Neuronal stem cell (in vitro differentiated cells): ENCODE data around the gene YTHDF1.
A peak's percentile ranks its signal among the peaks of the same experiment; 100 is the strongest.
"Not testable (repeated sequence)": the region's sequence is repeated elsewhere in the genome, so short reads cannot be mapped to it uniquely, and the experiment has no call there.

Experiments
- DNase-seq: peaks from one replicate; pipeline ENCODE4 v3.0.0-alpha.2; 2013; ENCODE audit warnings: low spot score
- H2AFZ ChIP-seq: one replicate; pipeline ENCODE4 v1.6.1; 2013; ENCODE audit warnings: mild to moderate bottlenecking, low read length, inconsistent platforms
- H2AK5ac ChIP-seq: 2 replicates; pipeline ENCODE4 v1.6.1; 2013; ENCODE audit warnings: low read depth, mild to moderate bottlenecking, inconsistent platforms, low read length, moderate library complexity, mixed read lengths
- H2BK120ac ChIP-seq: 2 replicates; pipeline ENCODE4 v1.6.1; 2013; ENCODE audit warnings: low read depth, mild to moderate bottlenecking, inconsistent platforms, low read length, moderate library complexity, mixed read lengths
- H2BK12ac ChIP-seq: one replicate; pipeline ENCODE4 v1.6.1; 2013; ENCODE audit warnings: low read length, inconsistent platforms
- H2BK15ac ChIP-seq: 2 replicates; pipeline ENCODE4 v1.6.1; 2013; ENCODE audit warnings: mild to moderate bottlenecking, low read length, inconsistent platforms, mixed read lengths
- H2BK5ac ChIP-seq: one replicate; pipeline ENCODE4 v1.6.1; 2013; ENCODE audit warnings: inconsistent platforms, mild to moderate bottlenecking, low read length, moderate library complexity
- H3K14ac ChIP-seq: one replicate; pipeline ENCODE4 v1.6.1; 2013; ENCODE audit warnings: low read length, inconsistent platforms
- H3K18ac ChIP-seq: 2 replicates; pipeline ENCODE4 v1.6.1; 2013; ENCODE audit warnings: low read length, inconsistent platforms
- H3K23ac ChIP-seq: 2 replicates; pipeline ENCODE4 v1.6.1; 2013; ENCODE audit warnings: low read depth, mild to moderate bottlenecking, mixed read lengths, low read length, inconsistent platforms; ENCODE audit not compliant: poor library complexity
- H3K27ac ChIP-seq: replicated peaks from 3 replicates; pipeline ENCODE4 v1.5.1; 2013; ENCODE audit warnings: low read length, inconsistent platforms
- H3K27me3 ChIP-seq, 3 experiments: 2 replicates each; pipeline ENCODE4 v1.6.1; 2013; ENCODE audit warnings: low read length in 3 of 3, mild to moderate bottlenecking in 2 of 3, inconsistent platforms in 1 of 3, low read depth in 1 of 3, mixed read lengths in 1 of 3, moderate library complexity in 1 of 3; ENCODE audit not compliant: control insufficient read depth in 3 of 3, insufficient read depth in 3 of 3
- H3K36me3 ChIP-seq, 2 donors: replicated peaks in 1 of 2; 2 replicates each; pipeline ENCODE4 v1.6.1; 2013; ENCODE audit warnings: low read length in 2 of 2; ENCODE audit not compliant: control insufficient read depth in 2 of 2, insufficient read depth in 2 of 2
- H3K4ac ChIP-seq: 2 replicates; pipeline ENCODE4 v1.6.1; 2013; ENCODE audit warnings: inconsistent platforms, mild to moderate bottlenecking, low read length, moderate library complexity
- H3K4me1 ChIP-seq, 2 donors: 1 replicate in 1 of 2; 2 replicates in 1 of 2; pipeline ENCODE4 v1.6.1; 2013; ENCODE audit warnings: low read length in 2 of 2, low read depth in 1 of 2; ENCODE audit not compliant: control insufficient read depth in 2 of 2, insufficient read depth in 1 of 2
- H3K4me2 ChIP-seq: one replicate; pipeline ENCODE4 v1.6.1; 2013; ENCODE audit warnings: mild to moderate bottlenecking, low read length, inconsistent platforms; ENCODE audit not compliant: insufficient read depth, poor library complexity, severe bottlenecking
- H3K4me3 ChIP-seq, 2 donors: 2 replicates each; pipeline ENCODE4 v1.5.1; 2013; ENCODE audit warnings: low read length in 2 of 2, mild to moderate bottlenecking in 2 of 2, inconsistent platforms in 1 of 2, moderate library complexity in 1 of 2
- H3K79me1 ChIP-seq: one replicate; pipeline ENCODE4 v1.6.1; 2013; ENCODE audit warnings: low read depth, mild to moderate bottlenecking, inconsistent platforms, low read length, moderate library complexity
- H3K9ac ChIP-seq: one replicate; pipeline ENCODE4 v1.6.1; 2013; ENCODE audit warnings: mild to moderate bottlenecking, low read depth, low read length, inconsistent platforms; ENCODE audit not compliant: poor library complexity
- H3K9me3 ChIP-seq, 2 donors: replicated peaks in 1 of 2; 2 replicates each; pipeline versions ENCODE3 to v1.6.1; 2013; ENCODE audit warnings: low read length in 2 of 2, mild to moderate bottlenecking in 2 of 2, inconsistent platforms in 1 of 2, low read depth in 1 of 2, mixed read lengths in 1 of 2, moderate library complexity in 1 of 2; ENCODE audit not compliant: control insufficient read depth in 2 of 2, insufficient read depth in 1 of 2
- H4K8ac ChIP-seq: one replicate; pipeline ENCODE4 v1.6.1; 2013; ENCODE audit warnings: low read depth, mild to moderate bottlenecking, inconsistent platforms, low read length, moderate library complexity
- H4K91ac ChIP-seq: one replicate; pipeline ENCODE4 v1.6.1; 2013; ENCODE audit warnings: low read length, low read depth, mild to moderate bottlenecking, inconsistent platforms; ENCODE audit not compliant: poor library complexity
- WGBS, 2 donors: extraction: QIAGEN DNeasy Blood & Tissue Kit; methylation state at CpG; one replicate each; pipeline ENCODE4 v1.1.7; 2013; ENCODE audit warnings: missing lambda C conversion rate in 2 of 2, mixed read lengths in 1 of 2; ENCODE audit not compliant: insufficient read length in 2 of 2, insufficient replicate concordance in 1 of 2; ENCODE audit errors: extremely low coverage in 2 of 2; 5-methylcytosine and 5-hydroxymethylcytosine counted together

YTHDF1 gene

DNA sequence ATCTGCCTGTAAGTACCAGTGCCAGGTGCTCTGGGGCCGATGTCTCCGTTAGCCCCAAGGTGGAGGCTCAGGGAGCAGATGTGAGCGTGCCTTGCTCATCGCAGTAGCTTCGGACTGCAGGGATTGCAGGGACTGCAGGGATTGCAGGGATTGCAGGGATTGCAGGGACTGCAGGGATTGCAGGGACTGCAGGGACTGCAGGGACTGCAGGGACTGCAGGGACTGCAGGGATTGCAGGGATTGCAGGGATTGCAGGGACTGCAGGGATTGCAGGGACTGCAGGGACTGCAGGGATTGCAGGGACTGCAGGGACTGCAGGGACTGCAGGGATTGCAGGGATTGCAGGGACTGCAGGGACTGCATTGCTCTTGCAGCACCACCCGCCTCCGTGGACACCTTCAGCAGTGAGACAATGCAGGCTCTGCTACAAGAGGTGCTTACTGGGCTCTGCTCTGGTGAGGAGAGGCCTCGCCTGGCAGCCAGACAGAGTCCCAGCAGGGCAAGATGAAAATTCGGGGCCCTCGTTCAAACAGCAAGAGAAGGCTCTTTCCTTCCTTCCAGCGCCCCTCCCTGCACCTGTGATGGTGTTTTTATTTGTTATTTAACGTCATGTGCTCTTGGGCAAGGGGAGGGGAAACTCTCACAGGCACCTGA lies 5.6 kb upstream of the YTHDF1 start:
- not testable (repeated sequence) for H3K4me3 ChIP-seq, H2AFZ ChIP-seq, H3K9ac ChIP-seq, H3K79me1 ChIP-seq, H3K4me2 ChIP-seq, H3K14ac ChIP-seq, H3K23ac ChIP-seq, H3K27ac ChIP-seq, DNase-seq, H3K9me3 ChIP-seq, H3K18ac ChIP-seq, H4K91ac ChIP-seq, H2BK5ac ChIP-seq, H2BK15ac ChIP-seq, H3K4ac ChIP-seq, H2BK120ac ChIP-seq, H2BK12ac ChIP-seq, H4K8ac ChIP-seq, H3K36me3 ChIP-seq
- Histone ChIP-seq H2AK5ac (peak overlapping the region; percentile 93), H3K27me3 (peaks cover 0 to 46% (median 4%) of the 10 kb centered on the region in 3 experiments), H3K4me1 (peaks cover 11 to 14% of the 10 kb centered on the region in 2 donors)
- no CpG with 5 or more reads among the region's 12 CpGs for WGBS, 2 donors

DNA sequence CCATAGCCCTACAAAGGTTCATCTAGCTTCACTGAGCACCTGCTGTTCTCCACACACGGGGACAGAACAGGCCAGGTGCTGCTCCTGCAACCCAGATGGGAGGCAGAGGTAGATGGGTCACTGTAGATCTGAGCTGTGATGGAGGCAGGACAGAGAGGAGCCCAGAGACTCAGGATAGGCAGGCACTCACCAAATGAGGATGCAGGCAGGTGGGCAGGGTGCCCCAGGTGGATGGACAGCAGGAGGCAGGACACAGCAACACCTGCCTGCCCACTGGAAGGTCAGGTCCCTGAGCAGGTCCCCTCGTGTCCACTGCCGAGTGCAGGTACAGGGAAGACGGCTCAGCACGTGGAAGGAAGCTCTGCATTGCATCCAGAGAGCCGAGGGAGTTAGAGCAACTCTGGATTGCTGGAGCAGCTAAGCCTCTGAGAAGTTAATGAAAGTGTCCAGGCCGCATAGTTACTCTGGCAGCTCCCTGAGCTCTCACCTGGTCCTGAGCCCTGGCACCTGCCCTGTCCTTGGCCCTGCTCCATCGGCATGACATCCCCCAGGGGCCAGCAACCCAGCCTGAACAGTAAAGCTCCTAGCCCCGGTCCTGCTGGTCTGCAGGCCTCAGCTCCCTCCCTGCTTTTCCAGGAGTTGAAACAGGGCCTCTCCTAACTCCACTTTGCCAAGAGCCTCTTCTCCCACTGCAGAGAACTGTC lies 4.9 kb upstream of the YTHDF1 start:
- H2AK5ac ChIP-seq = peak overlapping the region; percentile 93
- no peak overlapping the region for H3K27ac ChIP-seq
- peaks cover 0 to 46% (median 4%) of the 10 kb centered on the region in 3 experiments for H3K27me3 ChIP-seq
- H3K9ac ChIP-seq = no peak overlapping the region
- H3K14ac ChIP-seq = no peak overlapping the region
- no peak overlapping the region for H2AFZ ChIP-seq
- no peak for DNase-seq
- no peak overlapping the region for H4K91ac ChIP-seq
- H3K9me3 ChIP-seq = no peaks in the 10 kb centered on the region
- H2BK12ac ChIP-seq = peak overlapping the region; percentile 1
- H3K4ac ChIP-seq = no peak overlapping the region
- no peak overlapping the region for H3K18ac ChIP-seq
- H2BK5ac ChIP-seq = no peak overlapping the region
- WGBS, 2 donors = no CpG with 5 or more reads among the region's 9 CpGs
- H3K36me3 ChIP-seq = no peaks in the 10 kb centered on the region
- no peak overlapping the region for H3K23ac ChIP-seq
- H2BK15ac ChIP-seq = no peak overlapping the region
- H3K4me1 ChIP-seq = peaks cover 11 to 14% of the 10 kb centered on the region in 2 donors
- H2BK120ac ChIP-seq = no peak overlapping the region
- no peaks in the 10 kb centered on the region for H3K79me1 ChIP-seq
- H3K4me3 ChIP-seq = no peak overlapping the region
- H4K8ac ChIP-seq = no peak overlapping the region
- no peak overlapping the region for H3K4me2 ChIP-seq

DNA sequence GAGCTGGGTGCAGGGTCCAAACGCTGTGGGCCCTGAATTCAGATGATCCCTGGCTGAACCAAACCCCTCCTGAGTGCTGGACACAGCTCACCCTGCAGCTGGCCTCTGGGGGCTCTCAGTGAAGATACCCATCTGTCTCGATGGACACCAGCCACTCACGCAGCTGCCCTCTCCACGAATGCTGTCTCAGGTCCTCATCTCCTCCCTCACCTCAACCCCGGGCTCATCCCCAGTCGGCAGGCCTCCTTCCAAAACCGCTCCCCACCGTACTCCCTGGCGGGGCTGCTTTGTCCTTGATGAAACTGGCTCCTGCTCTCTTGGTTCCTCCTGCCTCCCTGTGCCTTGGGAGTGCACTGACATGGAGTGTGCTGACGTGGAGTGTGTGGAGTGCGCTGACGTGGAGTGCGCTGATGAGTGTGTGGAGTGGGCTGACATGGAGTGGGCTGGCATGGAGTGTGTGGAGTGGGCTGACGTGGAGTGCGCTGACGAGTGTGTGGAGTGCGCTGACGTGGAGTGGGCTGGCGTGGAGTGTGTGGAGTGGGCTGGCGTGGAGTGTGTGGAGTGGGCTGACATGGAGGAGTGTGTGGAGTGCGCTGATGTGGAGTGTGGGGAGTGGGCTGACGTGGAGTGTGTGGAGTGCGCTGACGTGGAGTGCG lies 4.1 kb upstream of the YTHDF1 start:
- Histone ChIP-seq H4K91ac (no peak overlapping the region), H2BK120ac (peak overlapping the region; percentile 32), H2BK15ac (peak overlapping the region; percentile 49), H4K8ac (peak overlapping the region; percentile 70), H3K4me2 (no peak overlapping the region), H2BK5ac (no peak overlapping the region), H3K4me1 (peaks cover 13 to 15% of the 10 kb centered on the region in 2 donors), H3K27me3 (peaks cover 0 to 46% (median 4%) of the 10 kb centered on the region in 3 experiments), H2BK12ac (no peak overlapping the region), H3K4ac (no peak overlapping the region), H3K18ac (peak overlapping the region; percentile 69), H3K9me3 (no peaks in the 10 kb centered on the region), H2AFZ (no peak overlapping the region), H3K79me1 (no peaks in the 10 kb centered on the region), H3K27ac (no peak overlapping the region), H3K14ac (peak overlapping the region; percentile 97), H3K23ac (peak overlapping the region; percentile 92), H2AK5ac (peak overlapping the region; percentile 82), H3K4me3 (peak overlapping the region in 1 of 2 donors; percentile 41), H3K9ac (peak overlapping the region; percentile 79), H3K36me3 (peaks cover 0 to under 1% of the 10 kb centered on the region in 2 donors)
- no peak for DNase-seq
- WGBS, 2 donors = no CpG with 5 or more reads among the region's 25 CpGs

DNA sequence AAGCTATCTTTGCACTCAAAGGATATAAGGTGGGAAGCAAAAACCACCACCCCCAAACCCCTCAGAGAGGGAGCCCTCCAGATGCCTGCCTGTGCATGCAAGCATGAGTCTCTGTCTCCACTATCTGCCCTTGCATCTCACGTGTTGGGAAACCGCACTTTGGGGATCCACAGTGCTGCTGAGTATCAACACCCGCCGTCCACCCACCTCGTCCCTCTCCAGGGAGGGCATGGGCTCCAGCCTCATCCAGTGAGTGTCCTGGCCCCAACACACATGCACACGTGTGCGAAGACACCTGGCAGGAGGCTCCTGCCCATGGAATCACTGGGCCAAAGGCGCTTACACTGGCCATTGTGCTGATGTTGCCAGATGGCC lies 3.5 kb upstream of the YTHDF1 start:
- Histone ChIP-seq H2AK5ac (no peak overlapping the region), H3K4ac (no peak overlapping the region), H3K27ac (no peak overlapping the region), H4K8ac (no peak overlapping the region), H3K9me3 (no peaks in the 10 kb centered on the region), H3K4me1 (peaks cover 12 to 17% of the 10 kb centered on the region in 2 donors), H3K36me3 (peaks cover 3 to 6% of the 10 kb centered on the region in 2 donors), H2AFZ (no peak overlapping the region), H3K14ac (no peak overlapping the region), H3K27me3 (peaks cover 0 to 46% (median 4%) of the 10 kb centered on the region in 3 experiments), H2BK15ac (no peak overlapping the region), H4K91ac (no peak overlapping the region), H3K9ac (peak overlapping the region; percentile 31), H2BK120ac (no peak overlapping the region), H3K4me2 (no peak overlapping the region), H3K18ac (no peak overlapping the region), H3K4me3 (no peak overlapping the region), H2BK5ac (no peak overlapping the region), H3K23ac (peak overlapping the region; percentile 11), H3K79me1 (no peaks in the 10 kb centered on the region), H2BK12ac (no peak overlapping the region)
- DNase-seq = no peak
- no CpG with 5 or more reads among the region's 8 CpGs for WGBS, 2 donors
